ENCODE data around the gene TPPP2.

DNA sequence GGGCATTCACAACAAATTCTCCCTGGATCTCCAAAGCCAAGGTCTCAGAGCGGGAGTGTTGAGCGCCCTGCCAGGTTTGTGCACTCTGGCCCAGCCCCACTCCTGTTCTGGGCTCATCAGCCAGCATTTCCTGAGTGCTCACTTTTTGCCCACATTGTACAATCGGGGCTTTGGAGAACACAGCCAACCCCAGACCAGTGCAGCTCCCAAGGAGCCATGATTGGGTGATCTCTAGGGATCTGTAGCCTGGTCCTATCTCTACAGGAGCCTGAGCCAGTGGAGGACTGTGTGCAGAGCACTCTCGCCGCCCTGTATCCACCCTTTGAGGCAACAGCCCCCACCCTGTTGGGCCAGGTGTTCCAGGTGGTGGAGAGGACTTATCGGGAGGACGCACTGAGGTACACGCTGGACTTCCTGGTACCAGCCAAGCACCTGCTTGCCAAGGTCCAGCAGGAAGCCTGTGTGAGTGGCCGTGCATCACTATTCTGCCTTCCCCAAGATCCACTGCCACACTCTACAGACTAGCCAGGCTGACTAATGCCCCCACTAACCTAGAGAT is 42.8 kb downstream of the TPPP2 start:
- no peak for TF ChIP-seq EZH2 (IDR thresholded peaks at IDR 0.05; ENCODE audit: borderline replicate concordance, low read length)
- TF ChIP-seq, protein P1, sequence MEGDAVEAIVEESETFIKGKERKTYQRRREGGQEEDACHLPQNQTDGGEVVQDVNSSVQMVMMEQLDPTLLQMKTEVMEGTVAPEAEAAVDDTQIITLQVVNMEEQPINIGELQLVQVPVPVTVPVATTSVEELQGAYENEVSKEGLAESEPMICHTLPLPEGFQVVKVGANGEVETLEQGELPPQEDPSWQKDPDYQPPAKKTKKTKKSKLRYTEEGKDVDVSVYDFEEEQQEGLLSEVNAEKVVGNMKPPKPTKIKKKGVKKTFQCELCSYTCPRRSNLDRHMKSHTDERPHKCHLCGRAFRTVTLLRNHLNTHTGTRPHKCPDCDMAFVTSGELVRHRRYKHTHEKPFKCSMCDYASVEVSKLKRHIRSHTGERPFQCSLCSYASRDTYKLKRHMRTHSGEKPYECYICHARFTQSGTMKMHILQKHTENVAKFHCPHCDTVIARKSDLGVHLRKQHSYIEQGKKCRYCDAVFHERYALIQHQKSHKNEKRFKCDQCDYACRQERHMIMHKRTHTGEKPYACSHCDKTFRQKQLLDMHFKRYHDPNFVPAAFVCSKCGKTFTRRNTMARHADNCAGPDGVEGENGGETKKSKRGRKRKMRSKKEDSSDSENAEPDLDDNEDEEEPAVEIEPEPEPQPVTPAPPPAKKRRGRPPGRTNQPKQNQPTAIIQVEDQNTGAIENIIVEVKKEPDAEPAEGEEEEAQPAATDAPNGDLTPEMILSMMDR (conservative IDR thresholded peaks at IDR 0.05 in 1 of 2, IDR thresholded peaks at IDR 0.05 in 1 of 2; ENCODE audit: extremely low read depth in 1 of 2, insufficient read depth in 1 of 2, low read depth in 1 of 2, low read length in 2 of 2), result no peak

Data from mammary epithelial cell (primary cell).